ENCODE data around the gene AIDA. TPM values are rescaled to one million over a fixed set of nuclear protein-coding genes. Genes with fewer than 3 reads are reported as not detected.

AIDA gene
- polyA plus RNA-seq, 2 of the 4 experiments (the other 2 are of a cell fraction): 50.3 to 90.1 TPM

- CTCF ChIA-PET: interaction anchor here (1.2 to 2.8 kb wide), 2 partner anchors 9 to 162 kb away, joined by 3 to 14 read pairs; no protein-coding TSS in a partner anchor
- 85% methylated on average over 6 of the region's 6 CpGs for WGBS (ENCODE audit: missing lambda C conversion rate)
- POLR2A ChIA-PET: no interaction called here
- no peak overlapping the region for H3K27ac ChIP-seq
- no peak for DNase-seq (ENCODE audit: low read depth in 1 of 2, low spot score in 1 of 2)
- H3K4me3 ChIP-seq: no peak overlapping the region
- TF ChIP-seq ZSCAN20 (CRISPR knock-in tag; IDR thresholded peaks at IDR 0.05) (no peak), GATA3 (IDR thresholded peaks at IDR 0.05; ENCODE audit: borderline replicate concordance) (no peak), EHF (CRISPR knock-in tag; IDR thresholded peaks at IDR 0.05) (no peak), JUN (IDR thresholded peaks at IDR 0.05) (no peak), MAZ (IDR thresholded peaks at IDR 0.05; ENCODE audit: borderline replicate concordance, low read depth, low read length) (no peak)
- TF ChIP-seq, protein P1, sequence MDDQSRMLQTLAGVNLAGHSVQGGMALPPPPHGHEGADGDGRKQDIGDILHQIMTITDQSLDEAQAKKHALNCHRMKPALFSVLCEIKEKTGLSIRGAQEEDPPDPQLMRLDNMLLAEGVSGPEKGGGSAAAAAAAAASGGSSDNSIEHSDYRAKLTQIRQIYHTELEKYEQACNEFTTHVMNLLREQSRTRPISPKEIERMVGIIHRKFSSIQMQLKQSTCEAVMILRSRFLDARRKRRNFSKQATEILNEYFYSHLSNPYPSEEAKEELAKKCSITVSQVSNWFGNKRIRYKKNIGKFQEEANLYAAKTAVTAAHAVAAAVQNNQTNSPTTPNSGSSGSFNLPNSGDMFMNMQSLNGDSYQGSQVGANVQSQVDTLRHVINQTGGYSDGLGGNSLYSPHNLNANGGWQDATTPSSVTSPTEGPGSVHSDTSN (IDR thresholded peaks at IDR 0.05): no peak
- TF ChIP-seq, protein P2, sequence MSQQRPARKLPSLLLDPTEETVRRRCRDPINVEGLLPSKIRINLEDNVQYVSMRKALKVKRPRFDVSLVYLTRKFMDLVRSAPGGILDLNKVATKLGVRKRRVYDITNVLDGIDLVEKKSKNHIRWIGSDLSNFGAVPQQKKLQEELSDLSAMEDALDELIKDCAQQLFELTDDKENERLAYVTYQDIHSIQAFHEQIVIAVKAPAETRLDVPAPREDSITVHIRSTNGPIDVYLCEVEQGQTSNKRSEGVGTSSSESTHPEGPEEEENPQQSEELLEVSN (IDR thresholded peaks at IDR 0.05; ENCODE audit: borderline replicate concordance, low read depth): no peak
- TF ChIP-seq, protein P3, sequence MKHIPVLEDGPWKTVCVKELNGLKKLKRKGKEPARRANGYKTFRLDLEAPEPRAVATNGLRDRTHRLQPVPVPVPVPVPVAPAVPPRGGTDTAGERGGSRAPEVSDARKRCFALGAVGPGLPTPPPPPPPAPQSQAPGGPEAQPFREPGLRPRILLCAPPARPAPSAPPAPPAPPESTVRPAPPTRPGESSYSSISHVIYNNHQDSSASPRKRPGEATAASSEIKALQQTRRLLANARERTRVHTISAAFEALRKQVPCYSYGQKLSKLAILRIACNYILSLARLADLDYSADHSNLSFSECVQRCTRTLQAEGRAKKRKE (CRISPR knock-in tag; IDR thresholded peaks at IDR 0.05; ENCODE audit: low read depth): no peak
- no peak for FAIRE-seq
- no peak for ATAC-seq
- H3K4me1 ChIP-seq: no peaks in the 10 kb centered on the region
- H3K9me3 ChIP-seq: no peaks in the 10 kb centered on the region
- no peak overlapping the region for H3K4me2 ChIP-seq
These were observed 85.1 kb downstream of the AIDA start for GRCh38 chr1:222627232-222627631.

- POLR2A ChIA-PET: no interaction called here
- Histone ChIP-seq H3K4me3 (no peak overlapping the region), H3K9me3 (no peaks in the 10 kb centered on the region), H3K27ac (no peak overlapping the region), H3K4me2 (no peak overlapping the region), H3K4me1 (no peaks in the 10 kb centered on the region)
- ATAC-seq (no peak), DNase-seq (ENCODE audit: low read depth in 1 of 2, low spot score in 1 of 2) (no peak), FAIRE-seq (no peak)
- 92% methylated on average over 7 of the region's 7 CpGs for WGBS (ENCODE audit: missing lambda C conversion rate)
- CTCF ChIA-PET: interaction anchor here (1.4 to 5.7 kb wide), 2 partner anchors 11 to 159 kb away, joined by 7 to 35 read pairs; no protein-coding TSS in a partner anchor
- TF ChIP-seq HOXB13 (CRISPR knock-in tag; IDR thresholded peaks at IDR 0.05; ENCODE audit: low read depth) (no peak), HDAC2 (IDR thresholded peaks at IDR 0.05) (no peak), NPAS2 (CRISPR knock-in tag; IDR thresholded peaks at IDR 0.05; ENCODE audit: borderline replicate concordance) (no peak), RNF2 (IDR thresholded peaks at IDR 0.05; ENCODE audit: borderline replicate concordance, low read depth) (no peak), NFE2L2 (conservative IDR thresholded peaks at IDR 0.05; ENCODE audit: low read length) (no peak), ESRRA (IDR thresholded peaks at IDR 0.05; ENCODE audit: borderline replicate concordance, low read length) (no peak), KDM5A (IDR thresholded peaks at IDR 0.05) (no peak), GATA3 (IDR thresholded peaks at IDR 0.05; ENCODE audit: borderline replicate concordance) (no peak), TFCP2L1 (CRISPR knock-in tag; IDR thresholded peaks at IDR 0.05) (no peak), MAZ (IDR thresholded peaks at IDR 0.05; ENCODE audit: borderline replicate concordance, low read depth, low read length) (no peak), MAX (IDR thresholded peaks at IDR 0.05) (no peak), RARB (CRISPR knock-in tag; IDR thresholded peaks at IDR 0.05) (no peak)
- TF ChIP-seq, protein P4, sequence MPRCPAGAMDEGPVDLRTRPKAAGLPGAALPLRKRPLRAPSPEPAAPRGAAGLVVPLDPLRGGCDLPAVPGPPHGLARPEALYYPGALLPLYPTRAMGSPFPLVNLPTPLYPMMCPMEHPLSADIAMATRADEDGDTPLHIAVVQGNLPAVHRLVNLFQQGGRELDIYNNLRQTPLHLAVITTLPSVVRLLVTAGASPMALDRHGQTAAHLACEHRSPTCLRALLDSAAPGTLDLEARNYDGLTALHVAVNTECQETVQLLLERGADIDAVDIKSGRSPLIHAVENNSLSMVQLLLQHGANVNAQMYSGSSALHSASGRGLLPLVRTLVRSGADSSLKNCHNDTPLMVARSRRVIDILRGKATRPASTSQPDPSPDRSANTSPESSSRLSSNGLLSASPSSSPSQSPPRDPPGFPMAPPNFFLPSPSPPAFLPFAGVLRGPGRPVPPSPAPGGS (IDR thresholded peaks at IDR 0.05): no peak
- TF ChIP-seq, protein P3 (CRISPR knock-in tag; IDR thresholded peaks at IDR 0.05; ENCODE audit: low read depth): no peak
- TF ChIP-seq, protein P5, sequence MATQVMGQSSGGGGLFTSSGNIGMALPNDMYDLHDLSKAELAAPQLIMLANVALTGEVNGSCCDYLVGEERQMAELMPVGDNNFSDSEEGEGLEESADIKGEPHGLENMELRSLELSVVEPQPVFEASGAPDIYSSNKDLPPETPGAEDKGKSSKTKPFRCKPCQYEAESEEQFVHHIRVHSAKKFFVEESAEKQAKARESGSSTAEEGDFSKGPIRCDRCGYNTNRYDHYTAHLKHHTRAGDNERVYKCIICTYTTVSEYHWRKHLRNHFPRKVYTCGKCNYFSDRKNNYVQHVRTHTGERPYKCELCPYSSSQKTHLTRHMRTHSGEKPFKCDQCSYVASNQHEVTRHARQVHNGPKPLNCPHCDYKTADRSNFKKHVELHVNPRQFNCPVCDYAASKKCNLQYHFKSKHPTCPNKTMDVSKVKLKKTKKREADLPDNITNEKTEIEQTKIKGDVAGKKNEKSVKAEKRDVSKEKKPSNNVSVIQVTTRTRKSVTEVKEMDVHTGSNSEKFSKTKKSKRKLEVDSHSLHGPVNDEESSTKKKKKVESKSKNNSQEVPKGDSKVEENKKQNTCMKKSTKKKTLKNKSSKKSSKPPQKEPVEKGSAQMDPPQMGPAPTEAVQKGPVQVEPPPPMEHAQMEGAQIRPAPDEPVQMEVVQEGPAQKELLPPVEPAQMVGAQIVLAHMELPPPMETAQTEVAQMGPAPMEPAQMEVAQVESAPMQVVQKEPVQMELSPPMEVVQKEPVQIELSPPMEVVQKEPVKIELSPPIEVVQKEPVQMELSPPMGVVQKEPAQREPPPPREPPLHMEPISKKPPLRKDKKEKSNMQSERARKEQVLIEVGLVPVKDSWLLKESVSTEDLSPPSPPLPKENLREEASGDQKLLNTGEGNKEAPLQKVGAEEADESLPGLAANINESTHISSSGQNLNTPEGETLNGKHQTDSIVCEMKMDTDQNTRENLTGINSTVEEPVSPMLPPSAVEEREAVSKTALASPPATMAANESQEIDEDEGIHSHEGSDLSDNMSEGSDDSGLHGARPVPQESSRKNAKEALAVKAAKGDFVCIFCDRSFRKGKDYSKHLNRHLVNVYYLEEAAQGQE (IDR thresholded peaks at IDR 0.05): no peak
These were observed 88.1 kb downstream of the AIDA start for GRCh38 chr1:222624214-222624613.

Data from A549 (cell line).